H9 (cell line): Measurements from ENCODE around the gene FAM228A. TPM values are rescaled to one million over a fixed set of nuclear protein-coding genes. Genes with fewer than 3 reads are reported as not detected.

Experiments
- DNase-seq: peaks from one replicate; pipeline ENCODE4 v3.0.0-alpha.2; 2017
- H2AFZ ChIP-seq: one replicate; pipeline ENCODE4 v1.6.1; 2013; ENCODE audit warnings: mild to moderate bottlenecking, low read length, control low read depth, moderate library complexity
- H2AK5ac ChIP-seq: 2 replicates; pipeline ENCODE4 v1.6.1; 2013; ENCODE audit warnings: low read length, control low read depth, mixed read lengths; ENCODE audit not compliant: insufficient read length
- H2BK120ac ChIP-seq: one replicate; pipeline ENCODE4 v1.6.1; 2013; ENCODE audit warnings: low read depth, mild to moderate bottlenecking, low read length, control low read depth, inconsistent platforms; ENCODE audit not compliant: poor library complexity, severe bottlenecking
- H2BK12ac ChIP-seq: 2 replicates; pipeline ENCODE4 v1.6.1; 2013; ENCODE audit warnings: low read length, control low read depth, mixed read lengths, low read depth; ENCODE audit not compliant: insufficient read length
- H2BK15ac ChIP-seq: 2 replicates; pipeline ENCODE4 v1.6.1; 2013; ENCODE audit warnings: low read depth, low read length, control low read depth
- H2BK20ac ChIP-seq: one replicate; pipeline ENCODE4 v1.6.1; 2013; ENCODE audit warnings: low read depth, mild to moderate bottlenecking, low read length, control low read depth, inconsistent platforms; ENCODE audit not compliant: poor library complexity, severe bottlenecking
- H2BK5ac ChIP-seq: 2 replicates; pipeline ENCODE4 v1.6.1; 2013; ENCODE audit warnings: low read length, control low read depth, mixed read lengths; ENCODE audit not compliant: insufficient read length
- H3K14ac ChIP-seq: 2 replicates; pipeline ENCODE4 v1.6.1; 2013; ENCODE audit warnings: low read length, control low read depth; ENCODE audit not compliant: insufficient read depth
- H3K18ac ChIP-seq: 2 replicates; pipeline ENCODE4 v1.6.1; 2013; ENCODE audit warnings: low read depth, mild to moderate bottlenecking, mixed read lengths, low read length, control low read depth; ENCODE audit not compliant: insufficient read length
- H3K23ac ChIP-seq: 2 replicates; pipeline ENCODE4 v1.6.1; 2013; ENCODE audit warnings: low read length, control low read depth, mixed read lengths, low read depth; ENCODE audit not compliant: insufficient read length
- H3K23me2 ChIP-seq: 2 replicates; pipeline ENCODE4 v1.6.1; 2013; ENCODE audit warnings: low read depth, mild to moderate bottlenecking, mixed read lengths, low read length, control low read depth; ENCODE audit not compliant: insufficient read length, poor library complexity, severe bottlenecking
- H3K27ac ChIP-seq: 2 replicates; pipeline ENCODE4 v1.5.1; 2013; ENCODE audit warnings: low read length, control low read depth, mixed read lengths, low read depth; ENCODE audit not compliant: insufficient read length
- H3K27me3 ChIP-seq: 2 replicates; pipeline ENCODE4 v1.6.1; 2013; ENCODE audit warnings: low read length, control low read depth, inconsistent platforms; ENCODE audit not compliant: insufficient read depth
- H3K4ac ChIP-seq: 2 replicates; pipeline ENCODE4 v1.6.1; 2013; ENCODE audit warnings: low read depth, mild to moderate bottlenecking, control low read depth, inconsistent platforms, low read length, moderate library complexity
- H3K4me1 ChIP-seq: 2 replicates; pipeline ENCODE4 v1.6.1; 2013; ENCODE audit warnings: low read length, control low read depth, inconsistent platforms; ENCODE audit not compliant: insufficient read depth
- H3K4me2 ChIP-seq: 2 replicates; pipeline ENCODE4 v1.6.1; 2013; ENCODE audit warnings: low read length, control low read depth, mixed read lengths; ENCODE audit not compliant: insufficient read length, insufficient read depth
- H3K56ac ChIP-seq: 2 replicates; pipeline ENCODE4 v1.6.1; 2013; ENCODE audit warnings: low read depth, mild to moderate bottlenecking, mixed read lengths, low read length, control low read depth; ENCODE audit not compliant: insufficient read length
- H3K79me1 ChIP-seq: 2 replicates; pipeline ENCODE4 v1.6.1; 2013; ENCODE audit warnings: low read depth, mild to moderate bottlenecking, moderate library complexity, low read length, control low read depth, inconsistent platforms; ENCODE audit not compliant: insufficient read depth, poor library complexity, severe bottlenecking
- H3K79me2 ChIP-seq: 2 replicates; pipeline ENCODE4 v1.6.1; 2013; ENCODE audit warnings: low read length, control low read depth, inconsistent platforms; ENCODE audit not compliant: insufficient read depth
- H3K9ac ChIP-seq: 2 replicates; pipeline ENCODE4 v1.6.1; 2013; ENCODE audit warnings: low read length, control low read depth, mixed read lengths; ENCODE audit not compliant: insufficient read length; ENCODE audit errors: extremely low read depth
- H3K9me3 ChIP-seq: one replicate; pipeline ENCODE4 v1.6.1; 2013; ENCODE audit warnings: low read depth, low read length, inconsistent platforms; ENCODE audit not compliant: control insufficient read depth
- H3T11ph ChIP-seq: one replicate; pipeline ENCODE4 v1.6.1; 2013; ENCODE audit warnings: mild to moderate bottlenecking, low read length, control low read depth, inconsistent platforms
- H4K20me1 ChIP-seq: one replicate; pipeline ENCODE4 v1.6.1; 2013; ENCODE audit not compliant: control insufficient read depth, insufficient read length, insufficient read depth
- H4K5ac ChIP-seq: 2 replicates; pipeline ENCODE4 v1.6.1; 2013; ENCODE audit warnings: low read depth, mild to moderate bottlenecking, mixed read lengths, low read length, control low read depth; ENCODE audit not compliant: insufficient read length
- H4K8ac ChIP-seq: replicated peaks from 2 replicates; pipeline ENCODE4 v1.6.1; 2013; ENCODE audit warnings: low read length, control low read depth, mixed read lengths, low read depth; ENCODE audit not compliant: insufficient read length
- H4K91ac ChIP-seq: 2 replicates; pipeline ENCODE4 v1.6.1; 2013; ENCODE audit warnings: low read depth, mild to moderate bottlenecking, moderate library complexity, mixed read lengths, low read length, control low read depth; ENCODE audit not compliant: insufficient read length
- H3K27ac Mint-ChIP-seq, 3 experiments: 2 replicates in 2 of 3; 3 replicates in 1 of 3; pipeline ENCODE4 v1.8.0; 2020 to 2021; ENCODE audit warnings: mixed read lengths in 3 of 3, mild to moderate bottlenecking in 1 of 3, moderate library complexity in 1 of 3
- H3K27me3 Mint-ChIP-seq: 2 replicates; pipeline ENCODE4 v1.8.0; 2021; ENCODE audit warnings: low read depth, mild to moderate bottlenecking, moderate library complexity, mixed read lengths
- H3K36me3 Mint-ChIP-seq, 3 experiments: 2 replicates in 2 of 3; 3 replicates in 1 of 3; pipeline ENCODE4 v1.8.0; 2020 to 2021; ENCODE audit warnings: low read depth in 3 of 3, mixed read lengths in 3 of 3; ENCODE audit not compliant: insufficient read depth in 1 of 3
- H3K4me1 Mint-ChIP-seq, 2 experiments: 2 replicates each; pipeline ENCODE4 v1.8.0; 2020; ENCODE audit warnings: mixed read lengths in 2 of 2
- H3K4me3 Mint-ChIP-seq, 2 experiments: 2 replicates in 1 of 2; 3 replicates in 1 of 2; pipeline ENCODE4 v1.8.0; 2020 to 2021; ENCODE audit warnings: mild to moderate bottlenecking in 2 of 2, mixed read lengths in 2 of 2, moderate library complexity in 1 of 2
- H3K9me3 Mint-ChIP-seq, 2 experiments: 2 replicates in 1 of 2; 3 replicates in 1 of 2; pipeline ENCODE4 v1.8.0; 2020; ENCODE audit warnings: mild to moderate bottlenecking in 2 of 2, mixed read lengths in 2 of 2, moderate library complexity in 1 of 2
- WGBS: extraction: QIAGEN DNeasy Blood & Tissue Kit; methylation state at CpG from one replicate; pipeline ENCODE4 v1.1.7; 2013; ENCODE audit warnings: missing lambda C conversion rate, low lambda C conversion rate, mixed read lengths; ENCODE audit not compliant: insufficient read length; ENCODE audit errors: extremely low coverage; 5-methylcytosine and 5-hydroxymethylcytosine counted together
- total RNA-seq: library from RNA; stranded (reverse); gene quantifications from 2 replicates; pipeline ENCODE4 v1.2.1, GENCODE V29; 2021
- TF ChIP-seq, protein P1 (sequence below): fragments of 200-600 bp; sonication (generic); conservative IDR thresholded peaks from 3 replicates; pipeline ENCODE4 v1.8.0; 2021; ENCODE audit warnings: antibody characterized with exemption, mild to moderate bottlenecking

The FAM228A gene
- total RNA-seq, 1 experiment from 2014 or later: not detected

- Histone ChIP-seq H3K79me2 (no peaks in the 10 kb centered on the region), H3T11ph (no peak overlapping the region), H4K20me1 (no peaks in the 10 kb centered on the region), H3K79me1 (no peaks in the 10 kb centered on the region), H3K27ac (no peak overlapping the region), H3K4me1 (no peaks in the 10 kb centered on the region), H2BK20ac (no peak overlapping the region), H3K56ac (no peak overlapping the region), H3K4ac (no peak overlapping the region), H2BK15ac (no peak overlapping the region), H4K8ac (no peak overlapping the region), H3K18ac (no peak overlapping the region), H3K23me2 (no peaks in the 10 kb centered on the region), H4K5ac (no peak overlapping the region), H3K9me3 (no peaks in the 10 kb centered on the region), H2BK12ac (no peak overlapping the region), H3K4me2 (no peak overlapping the region), H2AFZ (no peak overlapping the region), H3K9ac (no peak overlapping the region), H3K14ac (no peak overlapping the region), H2BK120ac (no peak overlapping the region), H2BK5ac (no peak overlapping the region), H3K23ac (no peak overlapping the region), H3K27me3 (no peaks in the 10 kb centered on the region), H2AK5ac (no peak overlapping the region), H4K91ac (no peak overlapping the region)
- H3K4me1 Mint-ChIP-seq: no peaks in the 10 kb centered on the region
- no peaks in the 10 kb centered on the region for H3K36me3 Mint-ChIP-seq
- no peak overlapping the region for H3K4me3 Mint-ChIP-seq
- H3K27me3 Mint-ChIP-seq: no peaks in the 10 kb centered on the region
- no peak for DNase-seq
- TF ChIP-seq, protein P1, sequence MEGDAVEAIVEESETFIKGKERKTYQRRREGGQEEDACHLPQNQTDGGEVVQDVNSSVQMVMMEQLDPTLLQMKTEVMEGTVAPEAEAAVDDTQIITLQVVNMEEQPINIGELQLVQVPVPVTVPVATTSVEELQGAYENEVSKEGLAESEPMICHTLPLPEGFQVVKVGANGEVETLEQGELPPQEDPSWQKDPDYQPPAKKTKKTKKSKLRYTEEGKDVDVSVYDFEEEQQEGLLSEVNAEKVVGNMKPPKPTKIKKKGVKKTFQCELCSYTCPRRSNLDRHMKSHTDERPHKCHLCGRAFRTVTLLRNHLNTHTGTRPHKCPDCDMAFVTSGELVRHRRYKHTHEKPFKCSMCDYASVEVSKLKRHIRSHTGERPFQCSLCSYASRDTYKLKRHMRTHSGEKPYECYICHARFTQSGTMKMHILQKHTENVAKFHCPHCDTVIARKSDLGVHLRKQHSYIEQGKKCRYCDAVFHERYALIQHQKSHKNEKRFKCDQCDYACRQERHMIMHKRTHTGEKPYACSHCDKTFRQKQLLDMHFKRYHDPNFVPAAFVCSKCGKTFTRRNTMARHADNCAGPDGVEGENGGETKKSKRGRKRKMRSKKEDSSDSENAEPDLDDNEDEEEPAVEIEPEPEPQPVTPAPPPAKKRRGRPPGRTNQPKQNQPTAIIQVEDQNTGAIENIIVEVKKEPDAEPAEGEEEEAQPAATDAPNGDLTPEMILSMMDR: no peak
- no CpG with 5 or more reads among the region's 2 CpGs for WGBS
- no peak overlapping the region for H3K27ac Mint-ChIP-seq
- H3K9me3 Mint-ChIP-seq: no peaks in the 10 kb centered on the region
Measured at GRCh38 chr2:24233321-24233720, 58.5 kb downstream of the FAM228A start.
